GM19463 (cell line): Measurements from ENCODE around the gene CHST3.
"Not testable (repeated sequence)": the region's sequence is repeated elsewhere in the genome, so short reads cannot be mapped to it uniquely, and the experiment has no call there.

Source experiments
- ATAC-seq: cut with Tn5 transposase; IDR thresholded peaks from one replicate; pipeline ENCODE4 v1.9.1; 2021; ENCODE audit warnings: mild to moderate bottlenecking, moderate library complexity; ENCODE audit not compliant: unreplicated experiment

The CHST3 gene

GRCh38 chr10:71985542-71986250 is 21.5 kb downstream of the CHST3 start:
- ATAC-seq, result peak; percentile 39

DNA sequence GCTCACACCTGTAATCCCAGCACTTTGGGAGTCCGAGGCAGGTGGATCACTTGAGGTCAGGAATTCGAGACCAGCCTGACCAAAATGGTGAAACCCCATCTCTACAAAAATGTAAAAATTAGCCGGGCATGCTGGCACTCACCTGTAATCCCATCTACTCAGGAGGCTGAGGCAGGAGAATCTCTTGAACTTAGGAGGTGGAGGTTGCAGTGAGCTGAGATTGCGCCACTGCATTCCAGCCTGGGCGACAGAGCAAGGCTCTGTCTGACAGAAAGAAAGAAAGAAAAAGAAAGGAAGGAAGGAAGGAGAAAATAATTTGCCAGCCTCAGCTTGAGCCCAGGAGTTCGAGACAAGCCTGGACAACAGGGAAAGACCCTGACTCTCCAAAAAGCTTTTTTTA is 24.7 kb downstream of the CHST3 start:
- ATAC-seq, result not testable (repeated sequence)

DNA sequence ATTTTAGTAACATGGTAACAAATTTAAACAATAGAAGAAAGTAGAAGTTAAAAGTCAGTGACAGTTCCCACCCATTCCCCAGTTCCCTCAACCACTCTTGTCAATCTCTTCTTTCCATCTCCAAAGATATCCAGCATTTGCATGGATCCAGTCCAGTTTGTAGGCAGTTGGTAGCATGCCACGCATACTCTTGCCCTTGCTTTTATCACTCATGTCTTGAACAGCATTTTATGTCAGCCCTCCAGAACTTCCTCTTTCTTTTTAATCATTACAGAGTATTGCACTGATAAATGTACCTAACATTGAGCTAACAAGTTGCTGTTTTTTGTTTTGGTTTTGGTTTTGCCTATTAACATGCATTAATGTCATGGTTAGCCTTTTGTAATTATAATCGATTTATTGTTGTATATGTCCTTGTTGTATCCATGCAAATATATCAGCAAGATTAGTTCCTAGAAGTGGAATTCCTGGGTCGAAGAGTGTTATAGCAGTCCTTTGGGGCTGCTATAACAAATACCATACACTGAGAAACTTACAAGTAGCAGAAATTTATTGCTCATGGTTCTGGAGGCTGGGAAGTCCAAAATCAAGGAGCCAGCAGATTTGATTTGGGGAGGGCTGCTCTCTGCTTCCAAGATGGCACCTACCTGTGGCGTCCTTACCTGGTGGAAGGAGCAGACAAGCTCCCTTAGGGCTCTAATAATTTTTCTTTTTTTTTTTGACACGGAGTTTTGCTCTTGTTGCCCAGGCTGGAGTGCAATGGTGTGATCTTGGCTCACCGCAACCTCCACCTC is 25.7 kb downstream of the CHST3 start:
- no peak for ATAC-seq

DNA sequence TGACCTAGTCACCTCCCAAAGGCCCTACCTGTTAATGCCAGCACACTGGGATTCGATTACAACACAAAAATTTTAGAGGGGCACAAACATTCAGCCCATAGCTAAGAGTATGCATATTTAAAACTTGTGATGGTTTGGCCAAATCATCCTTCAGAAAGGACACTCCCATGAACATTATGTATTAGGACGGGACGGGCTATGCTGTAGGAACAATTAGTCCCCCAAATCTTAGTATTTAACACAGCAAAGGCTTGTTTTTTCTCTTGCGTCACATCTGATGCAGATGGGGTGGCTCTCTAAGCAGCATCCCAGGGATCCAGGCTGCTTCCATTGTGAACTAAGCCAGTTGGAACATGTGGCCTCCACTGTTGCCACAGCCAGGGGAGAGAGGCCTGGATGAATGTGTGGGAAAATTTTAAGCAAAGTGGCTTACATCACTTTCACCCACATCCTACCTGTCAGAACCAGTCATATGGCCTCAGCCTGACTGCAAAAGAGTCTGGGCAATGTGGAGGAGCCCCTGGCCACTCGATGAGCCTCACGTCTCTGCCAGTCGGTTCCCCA is 26.6 kb downstream of the CHST3 start:
- no peak for ATAC-seq

GRCh38 chr10:71995449-71995848 is 31.3 kb downstream of the CHST3 start:
- no peak for ATAC-seq

DNA sequence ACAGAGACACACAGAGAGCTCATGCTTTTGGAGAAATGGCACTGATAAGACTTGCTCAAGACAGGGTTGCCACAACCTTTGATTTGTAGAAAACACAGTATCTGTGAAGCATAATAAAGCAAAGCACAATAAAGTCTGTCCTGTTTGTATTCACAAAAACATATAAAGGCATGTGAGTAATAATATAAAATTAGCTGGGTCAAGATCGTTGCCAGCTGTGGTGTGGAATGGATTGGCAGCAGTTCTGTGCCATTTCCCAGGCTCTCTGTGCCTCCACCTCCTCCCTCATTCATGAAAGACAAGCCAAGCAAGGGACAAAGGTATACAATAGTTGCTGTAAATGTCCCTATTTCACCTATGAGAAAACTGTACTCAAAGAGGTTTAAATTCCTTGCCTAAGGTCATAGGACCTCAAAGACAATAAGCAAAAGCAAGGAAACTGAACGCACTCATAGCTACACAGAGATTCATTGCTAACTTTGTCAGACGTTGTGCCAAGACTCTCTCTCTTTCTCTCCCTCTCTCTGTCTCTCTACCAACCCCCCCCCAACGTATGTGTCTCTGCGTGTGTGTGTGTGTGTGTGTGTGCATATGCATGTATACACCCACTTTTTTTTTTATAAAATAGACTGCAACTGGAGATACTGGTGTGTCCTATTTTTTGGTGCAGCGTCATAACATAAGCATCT is 31.8 kb downstream of the CHST3 start:
- ATAC-seq, result no peak

DNA sequence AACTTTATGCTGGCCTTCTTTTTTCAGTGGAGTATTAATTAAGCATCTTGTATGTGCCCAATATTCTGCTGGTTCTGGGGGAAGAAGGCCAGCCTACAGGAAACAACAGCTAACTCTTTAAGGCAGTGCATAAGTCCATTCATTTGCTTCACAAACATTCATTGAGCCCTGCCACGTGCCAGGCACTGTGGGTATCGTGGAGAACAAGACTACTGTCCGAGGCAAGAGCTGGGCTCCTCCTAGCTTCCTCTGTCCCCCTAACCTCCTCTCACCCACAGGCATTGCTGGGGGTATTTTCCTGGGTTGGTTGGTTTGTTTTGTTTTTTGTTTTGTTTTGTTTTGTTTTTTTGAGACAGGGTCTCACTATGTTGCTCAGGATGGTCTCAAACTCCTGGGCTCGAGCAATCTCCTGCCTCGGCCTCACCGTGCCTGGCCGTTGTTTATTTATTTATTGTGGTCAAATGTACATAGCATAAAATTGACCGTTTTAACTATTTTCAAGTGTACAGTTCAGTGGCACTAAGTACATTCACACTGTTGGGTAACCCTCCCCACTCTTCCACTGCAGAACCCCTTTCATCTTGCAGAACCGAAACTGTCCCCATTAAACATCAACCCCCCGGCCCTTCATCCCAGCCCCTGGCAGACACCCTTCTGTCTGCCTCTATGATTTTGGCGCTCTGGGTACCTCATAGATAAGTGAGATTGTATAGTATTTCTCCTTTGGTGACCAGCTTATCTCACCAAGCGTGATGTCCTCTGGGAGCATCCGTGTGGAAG is 32.6 kb downstream of the CHST3 start:
- ATAC-seq, result no peak

DNA sequence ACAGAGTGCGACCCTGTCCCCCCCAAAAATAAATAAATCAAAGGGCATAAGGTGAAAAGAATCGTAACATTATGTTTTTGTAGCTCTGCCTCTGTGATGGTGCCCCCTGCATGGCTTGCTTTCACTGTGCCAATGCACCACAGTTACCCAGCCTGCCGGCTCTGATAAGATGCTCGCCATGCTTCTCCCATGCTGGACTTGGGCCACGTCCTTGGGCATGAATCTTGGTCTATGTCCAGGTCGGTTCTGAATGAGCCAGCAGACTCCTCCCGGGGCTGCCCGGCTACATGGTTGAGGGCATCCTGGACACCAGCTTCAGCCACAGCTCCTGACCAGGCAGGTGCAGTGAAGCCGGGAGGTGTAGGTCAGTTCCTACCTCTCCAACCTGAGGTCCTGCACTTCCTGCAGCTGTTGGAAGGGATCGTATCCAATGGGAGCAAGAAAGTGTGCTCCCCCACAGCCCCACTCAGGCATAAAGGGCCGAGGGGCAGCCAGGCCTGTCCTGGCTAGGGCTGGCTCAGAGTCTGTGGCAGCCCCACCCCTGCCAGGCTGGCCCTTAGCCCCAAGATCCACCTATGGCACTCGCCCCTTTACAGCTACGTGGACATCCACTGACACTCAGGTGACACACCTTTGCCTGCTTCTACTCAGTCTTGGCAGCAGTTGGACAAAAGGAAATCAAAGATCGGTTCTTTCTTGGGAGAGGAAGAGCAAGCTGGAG is 34.1 kb downstream of the CHST3 start:
- ATAC-seq, result no peak

GRCh38 chr10:71998840-71999194 is 34.6 kb downstream of the CHST3 start:
- no peak for ATAC-seq

- ATAC-seq, result no peak
Observed at GRCh38 chr10:71999360-72000072, 35.3 kb downstream of the CHST3 start.

GRCh38 chr10:72000073-72001032 is 36.2 kb downstream of the CHST3 start:
- ATAC-seq, result no peak

- no peak for ATAC-seq
Observed at GRCh38 chr10:72001033-72001395, 36.8 kb downstream of the CHST3 start.

- ATAC-seq, result no peak
Observed at GRCh38 chr10:72002354-72003295, 38.4 kb downstream of the CHST3 start.

DNA sequence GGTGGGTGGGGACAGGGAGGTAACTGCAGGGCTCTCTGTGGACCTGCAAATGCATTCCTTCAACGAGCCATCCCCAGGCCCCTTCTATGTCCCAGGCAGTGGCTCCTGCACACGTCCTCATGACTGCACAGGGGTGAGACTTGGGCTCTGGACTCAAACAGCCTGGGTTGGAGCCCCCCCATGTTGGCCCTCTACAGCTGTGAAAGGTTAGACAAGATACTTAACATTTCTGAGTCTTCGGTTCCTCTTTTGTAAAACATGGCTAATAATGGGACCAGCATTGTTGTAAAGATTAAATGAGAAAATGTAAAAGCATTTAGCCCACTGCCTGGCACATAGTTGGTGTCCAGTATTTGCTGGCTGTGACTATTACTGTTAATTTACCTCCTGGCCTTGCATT is 41.8 kb downstream of the CHST3 start:
- no peak for ATAC-seq

- ATAC-seq, result no peak
Observed at GRCh38 chr10:72007246-72007892, 43.2 kb downstream of the CHST3 start.

DNA sequence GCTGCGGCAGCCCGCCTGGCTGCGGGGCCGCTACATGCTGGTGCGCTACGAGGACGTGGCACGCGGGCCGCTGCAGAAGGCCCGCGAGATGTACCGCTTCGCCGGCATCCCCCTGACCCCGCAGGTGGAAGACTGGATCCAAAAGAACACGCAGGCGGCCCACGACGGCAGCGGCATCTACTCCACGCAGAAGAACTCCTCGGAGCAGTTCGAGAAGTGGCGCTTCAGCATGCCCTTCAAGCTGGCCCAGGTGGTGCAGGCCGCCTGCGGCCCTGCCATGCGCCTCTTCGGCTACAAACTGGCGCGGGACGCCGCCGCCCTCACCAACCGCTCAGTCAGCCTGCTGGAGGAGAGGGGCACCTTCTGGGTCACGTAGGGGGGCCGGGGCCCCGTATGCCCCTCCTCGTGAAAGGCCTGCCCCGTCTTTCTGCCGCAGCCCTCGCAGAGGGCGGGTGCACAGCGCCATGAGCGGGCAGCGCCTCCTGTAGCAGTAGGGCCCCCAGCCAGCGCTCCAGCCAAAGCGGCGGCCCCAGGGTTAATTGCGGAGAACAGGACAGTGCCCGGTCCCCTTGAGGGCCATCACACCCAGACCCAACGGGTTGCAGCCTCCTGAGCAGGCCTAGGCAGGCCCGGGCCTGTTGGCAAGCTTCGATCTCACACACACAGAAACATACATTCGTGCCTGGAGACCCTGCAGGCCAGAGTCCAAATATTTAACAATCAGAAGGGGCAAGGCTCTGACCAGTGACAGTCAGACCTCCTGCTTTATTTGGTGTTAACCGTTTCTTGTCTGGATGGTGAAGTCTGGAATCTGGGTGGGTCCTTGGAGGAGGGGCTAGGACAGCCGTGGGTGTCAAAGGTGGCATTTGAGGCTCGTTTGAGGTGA is 44.1 kb downstream of the CHST3 start:
- no peak for ATAC-seq
